ENCODE results near the gene NKX1-1.
"Not testable (repeated sequence)": the region's sequence is repeated elsewhere in the genome, so short reads cannot be mapped to it uniquely, and the experiment has no call there.

The NKX1-1 gene

GRCh38 chr4:1403591-1404572 is 2.4 kb downstream of the NKX1-1 start:
- no peak for DNase-seq

- no peak for DNase-seq
Measured at GRCh38 chr4:1403177-1403583, 3.1 kb downstream of the NKX1-1 start.

GRCh38 chr4:1402516-1403091 is 3.6 kb downstream of the NKX1-1 start:
- peak in 1 of 5 experiments; percentile 24 for DNase-seq

- no peak for DNase-seq
Measured at GRCh38 chr4:1402021-1402515, 4.2 kb downstream of the NKX1-1 start.

- no peak for DNase-seq
Measured at GRCh38 chr4:1401409-1402020, 4.7 kb downstream of the NKX1-1 start.

- no peak for DNase-seq
Measured at GRCh38 chr4:1400831-1401408, 5.3 kb downstream of the NKX1-1 start.

- DNase-seq = no peak
Measured at GRCh38 chr4:1400191-1400805, 5.9 kb downstream of the NKX1-1 start.

- no peak for DNase-seq
Measured at GRCh38 chr4:1399508-1400190, 6.6 kb downstream of the NKX1-1 start.

- DNase-seq = no peak
Measured at GRCh38 chr4:1398681-1399507, 7.3 kb downstream of the NKX1-1 start.

- DNase-seq = peak in 1 of 5 experiments; percentile 5
Measured at GRCh38 chr4:1396806-1397455, 9.3 kb downstream of the NKX1-1 start.

GRCh38 chr4:1395941-1396805 is 10.1 kb downstream of the NKX1-1 start:
- DNase-seq = peak in 1 of 5 experiments; percentile 0

GRCh38 chr4:1395389-1395820 is 10.8 kb downstream of the NKX1-1 start:
- DNase-seq = not testable (repeated sequence)

GRCh38 chr4:1394554-1395388 is 11.5 kb downstream of the NKX1-1 start:
- DNase-seq = not testable (repeated sequence)

- DNase-seq = no peak
Measured at GRCh38 chr4:1393866-1394265, 12.4 kb downstream of the NKX1-1 start.

- not testable (repeated sequence) for DNase-seq
Measured at GRCh38 chr4:1393363-1393762, 12.9 kb downstream of the NKX1-1 start.

- DNase-seq = peak in 1 of 5 experiments; percentile 6
Measured at GRCh38 chr4:1385373-1386340, 20.6 kb downstream of the NKX1-1 start.

All from T-helper 2 cell (primary cell).